Myocyte (in vitro differentiated cells): ENCODE data around the gene PRCP. TPM values are rescaled to one million over a fixed set of nuclear protein-coding genes. Genes with fewer than 3 reads are reported as not detected.

Source experiments
- DNase-seq: peaks from one replicate; pipeline ENCODE4 v3.0.0-alpha.2; 2012; ENCODE audit warnings: low read depth
- total RNA-seq: library from RNA; depleted of rRNA; stranded (reverse); fragments of >200 nt; gene quantifications from 2 replicates; pipeline ENCODE4 v1.2.3, GENCODE V29; 2014

Gene PRCP
- total RNA-seq, 1 donor from 2014 or later, result 29.6 TPM

- DNase-seq, result no peak
These were observed 7.1 kb upstream of the PRCP start for GRCh38 chr11:82907371-82907770.

GRCh38 chr11:82906931-82907330 lies 6.7 kb upstream of the PRCP start:
- DNase-seq, result no peak

GRCh38 chr11:82906236-82906635 lies 6.0 kb upstream of the PRCP start:
- DNase-seq, result peak; percentile 39

- no peak for DNase-seq
These were observed 3.8 kb upstream of the PRCP start for GRCh38 chr11:82903843-82904586.

- DNase-seq, result no peak
These were observed 2.6 kb upstream of the PRCP start for GRCh38 chr11:82902880-82903279.

GRCh38 chr11:82901922-82902485 lies 1.8 kb upstream of the PRCP start:
- no peak for DNase-seq

- DNase-seq, result peak; percentile 99
These were observed 1.1 kb upstream of the PRCP start, which contains the start of gene DDIAS for GRCh38 chr11:82901165-82901921. Gene DDIAS, plus strand, starts transcription at chr11:82901736. Its CDS starts 13,003 bp downstream, at chr11:82914739.

- peak; percentile 5 for DNase-seq
These were observed 313 bp downstream of the PRCP start for GRCh38 chr11:82899957-82900276.

- no peak for DNase-seq
These were observed 927 bp downstream of the PRCP start for GRCh38 chr11:82899186-82899820.

- DNase-seq, result no peak
These were observed 2.0 kb downstream of the PRCP start for GRCh38 chr11:82898241-82898640.

- DNase-seq, result no peak
These were observed 4.0 kb downstream of the PRCP start for GRCh38 chr11:82896183-82896582.

GRCh38 chr11:82895437-82896091 lies 4.7 kb downstream of the PRCP start:
- DNase-seq, result no peak

GRCh38 chr11:82892611-82893169 lies 7.5 kb downstream of the PRCP start:
- DNase-seq, result no peak

- DNase-seq, result no peak
These were observed 9.3 kb downstream of the PRCP start for GRCh38 chr11:82890936-82891335.

- no peak for DNase-seq
These were observed 10.3 kb downstream of the PRCP start for GRCh38 chr11:82890002-82890341.

GRCh38 chr11:82889133-82890001 lies 10.9 kb downstream of the PRCP start:
- no peak for DNase-seq

GRCh38 chr11:82883853-82884252 lies 16.4 kb downstream of the PRCP start:
- DNase-seq, result no peak

GRCh38 chr11:82874646-82875523 lies 25.3 kb downstream of the PRCP start:
- no peak for DNase-seq

- no peak for DNase-seq
These were observed 26.3 kb downstream of the PRCP start for GRCh38 chr11:82873919-82874333.
